ENCODE data around the gene ABCB8.

DNA sequence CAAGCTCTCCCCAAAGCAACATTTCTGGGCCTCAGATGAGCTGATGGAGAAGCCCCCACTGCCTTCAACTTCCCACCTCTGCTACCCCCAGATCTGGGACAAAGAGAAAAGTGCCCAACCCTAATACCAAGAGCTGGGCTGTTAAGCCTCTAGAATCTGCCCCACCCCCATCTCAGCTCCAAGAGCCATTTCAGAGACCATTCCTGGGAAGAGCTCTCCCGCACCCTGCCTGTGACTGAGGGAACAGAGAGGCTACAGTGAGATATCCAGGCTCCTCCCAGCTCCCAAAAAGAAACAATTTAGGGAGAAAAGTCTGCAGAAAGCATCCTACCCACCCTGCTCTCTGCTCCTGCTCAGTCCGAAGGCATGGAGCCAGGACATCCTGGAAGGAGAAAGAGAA, 47.6 kb upstream of the ABCB8 start:
- TF ChIP-seq, protein P1, sequence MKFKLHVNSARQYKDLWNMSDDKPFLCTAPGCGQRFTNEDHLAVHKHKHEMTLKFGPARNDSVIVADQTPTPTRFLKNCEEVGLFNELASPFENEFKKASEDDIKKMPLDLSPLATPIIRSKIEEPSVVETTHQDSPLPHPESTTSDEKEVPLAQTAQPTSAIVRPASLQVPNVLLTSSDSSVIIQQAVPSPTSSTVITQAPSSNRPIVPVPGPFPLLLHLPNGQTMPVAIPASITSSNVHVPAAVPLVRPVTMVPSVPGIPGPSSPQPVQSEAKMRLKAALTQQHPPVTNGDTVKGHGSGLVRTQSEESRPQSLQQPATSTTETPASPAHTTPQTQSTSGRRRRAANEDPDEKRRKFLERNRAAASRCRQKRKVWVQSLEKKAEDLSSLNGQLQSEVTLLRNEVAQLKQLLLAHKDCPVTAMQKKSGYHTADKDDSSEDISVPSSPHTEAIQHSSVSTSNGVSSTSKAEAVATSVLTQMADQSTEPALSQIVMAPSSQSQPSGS (IDR thresholded peaks at IDR 0.05; ENCODE audit: low read length), result no peak
- TF ChIP-seq POU5F1 (IDR thresholded peaks at IDR 0.05; ENCODE audit: low read depth, low read length) (no peak), JUND (IDR thresholded peaks at IDR 0.05; ENCODE audit: low read length) (no peak), RXRA (IDR thresholded peaks at IDR 0.05; ENCODE audit: insufficient read depth, low read depth, low read length) (no peak), POLR2A (IDR thresholded peaks at IDR 0.05; ENCODE audit: control extremely low read depth in 1 of 2, low read depth in 2 of 2, low read length in 2 of 2) (no peak)
- TF ChIP-seq, protein P2, sequence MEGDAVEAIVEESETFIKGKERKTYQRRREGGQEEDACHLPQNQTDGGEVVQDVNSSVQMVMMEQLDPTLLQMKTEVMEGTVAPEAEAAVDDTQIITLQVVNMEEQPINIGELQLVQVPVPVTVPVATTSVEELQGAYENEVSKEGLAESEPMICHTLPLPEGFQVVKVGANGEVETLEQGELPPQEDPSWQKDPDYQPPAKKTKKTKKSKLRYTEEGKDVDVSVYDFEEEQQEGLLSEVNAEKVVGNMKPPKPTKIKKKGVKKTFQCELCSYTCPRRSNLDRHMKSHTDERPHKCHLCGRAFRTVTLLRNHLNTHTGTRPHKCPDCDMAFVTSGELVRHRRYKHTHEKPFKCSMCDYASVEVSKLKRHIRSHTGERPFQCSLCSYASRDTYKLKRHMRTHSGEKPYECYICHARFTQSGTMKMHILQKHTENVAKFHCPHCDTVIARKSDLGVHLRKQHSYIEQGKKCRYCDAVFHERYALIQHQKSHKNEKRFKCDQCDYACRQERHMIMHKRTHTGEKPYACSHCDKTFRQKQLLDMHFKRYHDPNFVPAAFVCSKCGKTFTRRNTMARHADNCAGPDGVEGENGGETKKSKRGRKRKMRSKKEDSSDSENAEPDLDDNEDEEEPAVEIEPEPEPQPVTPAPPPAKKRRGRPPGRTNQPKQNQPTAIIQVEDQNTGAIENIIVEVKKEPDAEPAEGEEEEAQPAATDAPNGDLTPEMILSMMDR (IDR thresholded peaks at IDR 0.05; ENCODE audit: control extremely low read depth in 1 of 3, insufficient read depth in 1 of 3, low read depth in 1 of 3, low read length in 3 of 3), result peak in 2 of 3 experiments; percentile 50 to 63; a peak in 3 of 4 replicates
